ENCODE data around the gene CNPY1. TPM values are rescaled to one million over a fixed set of nuclear protein-coding genes. Genes with fewer than 3 reads are reported as not detected.
A peak's percentile ranks its signal among the peaks of the same experiment; 100 is the strongest.
"Not testable (repeated sequence)": the region's sequence is repeated elsewhere in the genome, so short reads cannot be mapped to it uniquely, and the experiment has no call there.

Gene CNPY1
- total RNA-seq: not detected
- not detected for polyA plus RNA-seq
- long read RNA-seq, donor 1: 0 reads
- long read RNA-seq, donor 2: 0 reads
- long read RNA-seq, donor 3: 0 reads
- long read RNA-seq, donor 4: 0 reads

DNA sequence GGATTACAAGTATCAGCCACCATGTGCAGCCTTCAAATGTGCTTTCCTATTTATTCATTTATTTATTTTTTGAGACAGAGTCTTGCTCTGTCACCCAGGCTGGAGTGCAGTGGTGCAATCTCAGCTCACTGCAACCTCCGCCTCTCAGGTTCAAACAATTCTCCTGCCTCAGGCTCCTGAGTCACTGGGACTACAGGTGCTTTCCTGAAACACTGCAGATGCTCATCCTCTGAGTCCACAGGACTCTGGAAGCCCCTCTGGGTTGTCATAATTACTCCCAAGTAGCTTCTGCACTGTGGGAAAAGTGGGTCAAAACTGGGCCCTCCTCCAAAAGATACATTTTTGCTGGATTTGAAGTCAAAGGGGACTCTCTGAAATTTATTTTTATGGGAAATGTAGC, at the start of gene CNPY1:
Gene CNPY1, minus strand, starts transcription at position 111 of the 400 bp plus-strand sequence. CDS start 630 bp downstream, outside the sequence.
- WGBS: 83% methylated on average over 1 of the region's 1 CpG

DNA sequence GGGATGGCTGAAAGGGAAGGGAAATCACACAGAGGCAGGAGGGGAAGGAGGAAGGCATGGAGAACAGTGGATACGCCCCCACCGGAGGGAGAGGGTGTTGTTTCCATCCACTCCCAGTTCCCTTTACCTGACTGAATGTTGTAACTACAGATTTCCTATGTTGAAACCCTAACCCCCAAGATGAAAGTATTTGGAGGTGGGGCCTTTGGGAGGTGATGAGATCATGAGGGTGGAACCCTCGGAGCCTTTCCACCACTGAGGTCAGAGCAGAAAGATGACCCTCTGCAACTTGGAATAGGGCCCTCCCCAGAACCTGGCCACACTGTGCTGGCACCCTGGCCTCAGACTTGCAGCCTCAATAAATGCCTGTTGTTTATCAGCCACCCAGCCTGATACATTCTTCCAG, 48.6 kb upstream of the CNPY1 start:
- no peaks in the 10 kb centered on the region for H3K27me3 ChIP-seq (ENCODE audit: control insufficient read depth, insufficient read depth)

More for the DNA sequence above, at the start of gene CNPY1:
- H3K9me3 ChIP-seq (ENCODE audit: control insufficient read depth, low read length); DNase-seq; H3K27me3 ChIP-seq (ENCODE audit: control insufficient read depth, insufficient read depth); ATAC-seq; H3K4me3 ChIP-seq (ENCODE audit: low read length); H3K4me1 ChIP-seq (ENCODE audit: control insufficient read depth, insufficient read depth, low read length); H3K27ac ChIP-seq (ENCODE audit: low read length); intact Hi-C loops (cut with DNase I): not testable (repeated sequence)

DNA sequence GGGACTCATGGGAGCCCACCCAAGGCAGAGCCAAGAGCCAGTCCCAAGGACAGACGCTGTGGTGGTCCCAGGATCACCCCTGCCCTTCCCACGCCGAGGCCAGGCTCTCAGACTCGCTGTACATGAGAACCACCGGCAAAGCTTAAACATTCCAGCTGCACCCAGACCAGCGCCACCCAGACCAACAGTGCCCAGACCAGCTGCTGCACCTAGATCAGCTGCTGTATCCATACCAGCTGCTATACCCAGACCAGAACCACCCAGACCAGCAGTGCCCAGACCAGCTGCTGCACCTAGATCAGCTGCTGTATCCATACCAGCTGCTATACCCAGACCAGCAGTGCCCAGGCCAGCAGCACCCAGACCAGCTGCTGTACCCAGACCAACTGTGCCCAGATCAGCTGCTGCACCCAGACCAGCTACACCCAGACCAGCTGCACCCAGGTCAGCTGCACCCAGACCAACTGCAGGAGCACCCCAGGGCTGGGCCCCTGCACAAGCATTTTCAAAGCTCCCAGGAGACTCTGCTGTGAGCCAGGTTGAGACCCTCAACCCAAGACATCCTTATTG, 47.9 kb upstream of the CNPY1 start:
- WGBS: 80% methylated on average over 6 of the region's 6 CpGs
- intact Hi-C loops (cut with DNase I): loop anchor here in 2 of 4 donors (10.0 kb wide), 2 partner anchors 141 to 171 kb away; no protein-coding TSS in a partner anchor
- Histone ChIP-seq H3K9me3 (ENCODE audit: control insufficient read depth, low read length) (no peaks in the 10 kb centered on the region), H3K4me3 (ENCODE audit: low read length) (no peak overlapping the region), H3K27ac (ENCODE audit: low read length) (no peak overlapping the region), H3K4me1 (ENCODE audit: control insufficient read depth, insufficient read depth, low read length) (no peaks in the 10 kb centered on the region), H3K27me3 (ENCODE audit: control insufficient read depth, insufficient read depth) (no peaks in the 10 kb centered on the region)
- no peak for DNase-seq
- ATAC-seq: no peak

More for the DNA sequence above, 48.6 kb upstream of the CNPY1 start:
- H3K4me1 ChIP-seq (ENCODE audit: control insufficient read depth, insufficient read depth, low read length): no peaks in the 10 kb centered on the region
- intact Hi-C loops (cut with DNase I): loop anchor here (5.0 to 10.0 kb wide), 4 partner anchors 140 to 172 kb away; no protein-coding TSS in a partner anchor
- no peak overlapping the region for H3K27ac ChIP-seq (ENCODE audit: low read length)
- WGBS: 30% methylated on average over 3 of the region's 3 CpGs
- DNase-seq: no peak
- H3K9me3 ChIP-seq (ENCODE audit: control insufficient read depth, low read length): no peaks in the 10 kb centered on the region
- ATAC-seq: no peak
- no peak overlapping the region for H3K4me3 ChIP-seq (ENCODE audit: low read length)

DNA sequence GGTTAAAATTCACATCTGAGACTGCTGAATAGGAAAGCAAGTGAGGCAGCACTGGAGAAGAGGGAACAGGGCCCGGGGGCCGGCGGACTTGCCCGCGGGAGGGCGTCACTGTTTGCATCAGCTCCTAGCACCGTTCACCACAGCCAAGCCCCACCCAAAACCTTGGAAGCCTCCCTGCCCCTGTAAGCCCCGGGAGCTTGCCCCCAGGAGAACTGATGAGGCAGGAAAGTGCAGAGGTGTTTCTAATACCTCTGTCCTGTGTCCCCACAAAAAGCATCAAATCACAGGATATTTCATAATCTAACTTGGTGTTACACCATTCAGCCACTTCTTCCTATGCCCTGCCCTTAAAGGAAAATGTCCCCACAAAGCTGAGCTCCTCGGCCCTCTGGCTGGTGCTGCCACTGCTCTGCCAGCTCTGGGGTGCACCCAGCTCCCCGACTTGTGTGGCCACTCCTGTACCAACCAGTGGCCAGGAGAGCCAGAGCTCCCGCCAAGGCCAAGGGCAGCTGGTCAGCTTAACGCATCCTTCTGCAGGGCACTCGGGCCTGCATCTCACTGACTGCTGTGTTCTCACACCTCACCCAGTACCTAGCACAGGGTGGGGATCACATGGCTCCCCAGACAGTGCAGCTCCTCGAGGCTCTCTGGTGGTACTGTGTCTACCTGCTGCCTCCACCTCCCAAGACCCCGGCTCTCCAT, 47.3 kb upstream of the CNPY1 start:
- intact Hi-C loops (cut with DNase I): loop anchor here in 2 of 4 donors (10.0 kb wide), 2 partner anchors 141 to 171 kb away; no protein-coding TSS in a partner anchor

DNA sequence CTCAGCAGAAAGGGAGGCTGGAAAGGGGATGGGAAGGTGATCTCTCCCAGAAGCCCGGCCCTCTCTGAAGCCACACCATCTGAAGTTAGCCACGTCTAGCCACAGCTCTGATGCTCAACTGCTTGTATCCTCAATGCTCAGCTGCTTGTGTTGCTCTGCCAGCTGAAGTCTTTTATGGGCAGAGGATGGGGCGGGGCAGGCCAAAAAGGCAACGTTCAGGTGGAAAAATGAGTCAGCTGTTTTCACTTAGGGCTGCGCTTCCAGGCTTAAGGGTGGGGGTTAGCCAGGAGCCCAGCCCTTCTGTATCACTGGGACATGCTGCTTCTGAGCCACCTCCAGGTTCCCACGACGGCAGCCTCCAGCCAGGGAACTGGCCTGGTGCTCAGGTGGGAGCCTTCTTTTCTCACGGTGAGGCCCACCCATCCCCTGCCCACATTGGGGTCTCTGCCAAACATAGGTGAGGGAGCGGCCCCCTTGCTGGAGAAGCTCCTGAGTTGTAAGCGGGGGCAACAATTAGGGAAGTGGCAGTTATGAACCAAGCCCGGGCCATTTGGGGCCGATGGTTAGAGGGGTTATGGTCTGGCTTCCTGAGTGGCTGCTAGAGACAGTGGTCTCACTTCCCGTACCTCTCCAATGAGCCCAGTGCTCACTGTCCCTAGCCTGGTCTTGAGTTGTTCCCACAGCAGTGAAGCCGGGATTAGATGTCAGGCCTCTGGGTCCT, 44.9 kb upstream of the CNPY1 start:
- Histone ChIP-seq H3K4me3 (ENCODE audit: low read length) (no peak overlapping the region), H3K27ac (ENCODE audit: low read length) (no peak overlapping the region), H3K4me1 (ENCODE audit: control insufficient read depth, insufficient read depth, low read length) (no peaks in the 10 kb centered on the region), H3K27me3 (ENCODE audit: control insufficient read depth, insufficient read depth) (no peaks in the 10 kb centered on the region), H3K9me3 (ENCODE audit: control insufficient read depth, low read length) (no peaks in the 10 kb centered on the region)
- intact Hi-C loops (cut with DNase I): loop anchor here in 2 of 4 donors (10.0 kb wide), 2 partner anchors 144 to 174 kb away; no protein-coding TSS in a partner anchor
- no peak for DNase-seq
- 77% methylated on average over 14 of the region's 14 CpGs for WGBS
- no peak for ATAC-seq

More for the DNA sequence above, 47.3 kb upstream of the CNPY1 start:
- DNase-seq (no peak), ATAC-seq (no peak)
- 65% methylated on average over 15 of the region's 15 CpGs for WGBS
- Histone ChIP-seq H3K27me3 (ENCODE audit: control insufficient read depth, insufficient read depth) (no peaks in the 10 kb centered on the region), H3K4me3 (ENCODE audit: low read length) (no peak overlapping the region), H3K9me3 (ENCODE audit: control insufficient read depth, low read length) (no peaks in the 10 kb centered on the region), H3K4me1 (ENCODE audit: control insufficient read depth, insufficient read depth, low read length) (no peaks in the 10 kb centered on the region), H3K27ac (ENCODE audit: low read length) (no peak overlapping the region)

DNA sequence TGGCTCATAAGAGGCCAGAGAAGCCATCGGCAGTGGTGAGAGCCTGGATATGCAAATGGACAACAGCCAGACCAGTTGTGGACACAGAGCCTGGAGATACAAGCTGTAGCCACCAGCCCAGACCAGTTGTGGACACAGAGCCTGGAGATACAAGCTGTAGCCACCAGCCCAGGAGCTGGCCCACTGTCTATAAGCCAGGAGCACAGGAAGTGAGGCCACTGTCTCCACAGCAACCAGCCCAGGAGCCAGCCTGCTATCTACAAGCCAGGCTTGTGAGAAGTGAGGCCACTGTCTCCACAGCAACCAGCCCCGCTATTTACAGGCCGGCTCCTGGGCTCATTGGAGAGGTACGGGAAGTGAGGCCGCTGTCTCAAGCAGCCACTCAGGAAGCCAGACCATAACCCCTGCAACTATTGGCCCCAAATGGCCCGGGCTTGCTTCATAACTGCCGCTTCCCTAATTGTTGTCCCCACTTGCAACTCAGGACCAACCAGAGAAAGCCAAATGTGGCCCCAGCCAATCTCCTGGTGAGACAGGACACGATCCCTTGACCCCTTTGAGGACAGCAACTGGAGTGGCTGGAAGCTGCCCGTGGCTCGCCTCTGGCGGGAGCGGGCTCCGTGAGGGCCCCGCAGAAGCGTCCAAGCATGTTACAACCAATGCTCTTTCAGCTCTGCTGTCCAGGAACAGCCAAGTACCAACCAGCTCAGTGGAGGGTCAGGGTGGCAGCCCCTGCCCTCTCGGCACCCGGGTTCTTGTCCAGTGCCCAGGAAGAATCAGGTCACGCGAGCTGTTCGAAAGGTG, 44.1 kb upstream of the CNPY1 start:
- intact Hi-C loops (cut with DNase I): loop anchor here in 2 of 4 donors (10.0 kb wide), 2 partner anchors 144 to 174 kb away; no protein-coding TSS in a partner anchor
- 71% methylated on average over 20 of the region's 20 CpGs for WGBS
- DNase-seq (peak; percentile 34 to 70 (median 69)), ATAC-seq (peak; percentile 44 to 48)
- Histone ChIP-seq H3K27me3 (ENCODE audit: control insufficient read depth, insufficient read depth) (no peaks in the 10 kb centered on the region), H3K4me3 (ENCODE audit: low read length) (no peak overlapping the region), H3K9me3 (ENCODE audit: control insufficient read depth, low read length) (no peaks in the 10 kb centered on the region), H3K27ac (ENCODE audit: low read length) (no peak overlapping the region), H3K4me1 (ENCODE audit: control insufficient read depth, insufficient read depth, low read length) (no peaks in the 10 kb centered on the region)

DNA sequence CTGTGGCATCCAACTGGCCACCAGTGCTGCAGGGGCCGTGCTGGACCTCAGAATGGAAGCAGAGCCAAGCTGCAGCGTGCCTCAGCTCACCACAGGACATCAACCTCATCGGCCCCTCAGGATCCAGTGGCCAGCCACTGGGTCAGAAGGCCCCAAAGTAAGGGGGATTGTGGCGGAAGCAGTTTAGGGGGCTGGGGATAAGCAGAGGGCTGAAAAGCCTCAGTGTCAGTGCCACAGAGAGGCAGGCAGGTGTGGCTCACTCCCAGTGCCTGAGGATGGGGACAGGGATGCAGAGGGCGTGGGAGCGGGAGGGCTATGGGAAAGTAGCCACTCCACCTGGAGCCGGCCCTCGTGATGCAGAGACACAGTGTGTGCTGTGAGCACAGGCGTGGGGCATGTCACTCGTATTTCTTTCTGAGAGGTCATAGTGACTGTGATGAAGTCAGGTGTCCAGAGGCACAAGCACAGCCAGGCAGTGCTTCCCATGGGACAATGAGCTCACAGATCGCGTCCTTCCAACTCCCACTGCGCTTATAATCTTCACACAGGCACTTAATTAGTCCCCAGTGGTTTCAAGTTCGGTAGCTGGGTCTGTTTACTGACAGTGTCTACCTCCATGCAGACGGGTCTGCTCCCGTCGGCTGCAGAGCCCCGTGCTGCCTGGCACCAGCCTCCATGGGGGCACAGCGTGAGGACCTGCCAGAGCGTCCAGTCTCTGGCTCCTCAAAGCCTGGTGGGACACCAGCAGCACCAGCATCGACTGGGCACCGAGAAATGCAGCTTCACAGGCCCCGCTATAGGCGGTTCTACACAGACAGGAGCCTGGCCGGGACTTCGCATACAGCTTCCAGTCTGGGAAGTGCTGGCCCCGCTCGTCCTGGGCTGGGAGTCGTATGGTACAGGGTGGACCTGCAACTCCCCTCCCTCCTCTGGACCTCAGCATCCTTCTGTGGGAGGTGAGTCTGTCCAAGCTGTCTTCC, 42.9 kb upstream of the CNPY1 start:
- H3K9me3 ChIP-seq (ENCODE audit: control insufficient read depth, low read length): no peaks in the 10 kb centered on the region
- intact Hi-C loops (cut with DNase I): no loop called here
- H3K27me3 ChIP-seq (ENCODE audit: control insufficient read depth, insufficient read depth): no peaks in the 10 kb centered on the region
- ATAC-seq (no peak), DNase-seq (no peak)
- H3K4me3 ChIP-seq (ENCODE audit: low read length): no peak overlapping the region
- WGBS: 79% methylated on average over 29 of the region's 29 CpGs
- no peaks in the 10 kb centered on the region for H3K4me1 ChIP-seq (ENCODE audit: control insufficient read depth, insufficient read depth, low read length)
- no peak overlapping the region for H3K27ac ChIP-seq (ENCODE audit: low read length)

DNA sequence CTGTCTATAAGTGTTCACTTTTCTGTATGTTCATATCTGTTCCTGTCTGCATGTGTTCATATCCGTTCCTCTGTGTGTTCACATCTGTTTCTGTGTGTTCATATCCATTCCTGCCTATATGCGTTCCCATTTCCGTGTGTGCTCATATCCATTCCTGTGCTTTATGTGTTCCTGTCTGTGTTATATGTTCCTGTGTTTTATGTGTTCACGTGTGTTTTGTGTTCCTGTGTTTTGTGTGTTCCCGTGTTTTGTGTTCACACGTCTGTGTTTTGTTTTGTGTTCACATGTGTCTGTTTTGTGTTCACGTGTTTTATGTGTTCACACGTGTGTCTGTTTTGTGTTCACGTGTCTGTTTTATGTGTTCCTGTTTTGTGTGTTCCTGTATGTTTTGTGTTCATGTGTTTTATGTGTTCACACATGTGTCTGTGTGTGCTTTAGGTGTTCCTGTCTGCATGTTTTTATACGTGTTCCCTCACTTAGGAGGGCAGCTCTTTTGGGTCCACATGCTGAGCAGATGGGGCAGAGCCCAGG, 42.2 kb upstream of the CNPY1 start:
- DNase-seq (no peak), ATAC-seq (no peak)
- WGBS: 88% methylated on average over 10 of the region's 10 CpGs
- H3K9me3 ChIP-seq (ENCODE audit: control insufficient read depth, low read length): no peaks in the 10 kb centered on the region
- H3K27ac ChIP-seq (ENCODE audit: low read length): no peak overlapping the region
- no peaks in the 10 kb centered on the region for H3K27me3 ChIP-seq (ENCODE audit: control insufficient read depth, insufficient read depth)
- no peaks in the 10 kb centered on the region for H3K4me1 ChIP-seq (ENCODE audit: control insufficient read depth, insufficient read depth, low read length)
- H3K4me3 ChIP-seq (ENCODE audit: low read length): no peak overlapping the region
- intact Hi-C loops (cut with DNase I): no loop called here

DNA sequence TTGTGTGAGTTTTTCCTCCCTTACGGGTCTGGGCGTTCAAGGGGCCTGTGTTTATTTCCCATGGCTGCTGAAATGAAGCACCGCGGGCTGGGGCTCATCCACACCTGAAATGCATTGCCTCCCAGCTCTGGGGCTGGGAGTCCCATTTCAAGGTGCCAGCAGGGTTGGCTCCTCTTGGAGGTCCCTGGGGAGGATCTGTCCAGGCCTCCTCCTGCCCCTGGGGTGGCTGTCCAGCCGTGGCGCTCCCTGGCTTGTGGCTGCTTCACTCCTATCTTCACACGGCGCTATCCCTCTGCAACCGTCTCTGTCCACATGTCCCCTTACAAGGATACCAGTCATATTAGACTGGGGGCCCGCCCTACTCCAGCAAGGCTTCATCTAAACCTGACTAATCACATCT, 41.1 kb upstream of the CNPY1 start:
- no peak for ATAC-seq
- WGBS: 85% methylated on average over 10 of the region's 10 CpGs
- no peak for DNase-seq

More for the DNA sequence above, 41.1 kb upstream of the CNPY1 start:
- H3K4me3 ChIP-seq (ENCODE audit: low read length): no peak overlapping the region
- H3K27ac ChIP-seq (ENCODE audit: low read length): no peak overlapping the region
- intact Hi-C loops (cut with DNase I): no loop called here
- H3K27me3 ChIP-seq (ENCODE audit: control insufficient read depth, insufficient read depth): no peaks in the 10 kb centered on the region
- H3K9me3 ChIP-seq (ENCODE audit: control insufficient read depth, low read length): no peaks in the 10 kb centered on the region
- H3K4me1 ChIP-seq (ENCODE audit: control insufficient read depth, insufficient read depth, low read length): no peaks in the 10 kb centered on the region
